Stimulated activated CD8-positive, alpha-beta memory T cell treated with anti-CD3 and anti-CD28 coated beads, Interleukin-4, amount 100 ng/mL, for 1 hour (primary cell): Measurements from ENCODE around the gene HEATR5A.
"Not testable (repeated sequence)": the region's sequence is repeated elsewhere in the genome, so short reads cannot be mapped to it uniquely, and the experiment has no call there.

Experiments used
- DNase-seq, 2 donors: peaks; one replicate each; pipeline ENCODE4 v3.0.0-alpha.2; 2020; ENCODE audit warnings: low read depth in 2 of 2, low spot score in 1 of 2

The HEATR5A gene

GRCh38 chr14:31420319-31421111 is at the start of gene HEATR5A:
HEATR5A (minus strand) TSS chr14:31420550; CDS start chr14:31402975, 17,575 bp downstream.
- peak; percentile 84 to 86 for DNase-seq

- no peak for DNase-seq
Observed at GRCh38 chr14:31466554-31466953, 46.2 kb upstream of the HEATR5A start.

GRCh38 chr14:31465111-31465510 is 44.8 kb upstream of the HEATR5A start:
- DNase-seq: no peak

GRCh38 chr14:31462450-31462849 is 42.1 kb upstream of the HEATR5A start:
- DNase-seq: not testable (repeated sequence)

GRCh38 chr14:31461545-31461944 is 41.2 kb upstream of the HEATR5A start:
- DNase-seq: no peak

- DNase-seq: no peak
Observed at GRCh38 chr14:31457665-31458659, 37.6 kb upstream of the HEATR5A start.

- DNase-seq: peak; percentile 85 to 87
Observed at GRCh38 chr14:31456841-31457664, 36.7 kb upstream of the HEATR5A start, which contains the start of gene DTD2. DTD2 (minus strand) TSS chr14:31457506; CDS start chr14:31457393, 113 bp downstream.

GRCh38 chr14:31449971-31450610 is 29.7 kb upstream of the HEATR5A start:
- DNase-seq: no peak

GRCh38 chr14:31449136-31449535 is 28.8 kb upstream of the HEATR5A start:
- DNase-seq: no peak

- no peak for DNase-seq
Observed at GRCh38 chr14:31445703-31446102, 25.4 kb upstream of the HEATR5A start.

GRCh38 chr14:31442284-31442683 is 21.9 kb upstream of the HEATR5A start:
- DNase-seq: no peak

- no peak for DNase-seq
Observed at GRCh38 chr14:31441273-31442111, 21.1 kb upstream of the HEATR5A start.

GRCh38 chr14:31440280-31440679 is 19.9 kb upstream of the HEATR5A start:
- DNase-seq: no peak

- no peak for DNase-seq
Observed at GRCh38 chr14:31439561-31439960, 19.2 kb upstream of the HEATR5A start.

GRCh38 chr14:31437045-31437691 is 16.8 kb upstream of the HEATR5A start:
- DNase-seq: not testable (repeated sequence)

- DNase-seq: no peak
Observed at GRCh38 chr14:31435276-31435675, 14.9 kb upstream of the HEATR5A start.

- no peak for DNase-seq
Observed at GRCh38 chr14:31430634-31431264, 10.4 kb upstream of the HEATR5A start.

- no peak for DNase-seq
Observed at GRCh38 chr14:31429791-31430190, 9.4 kb upstream of the HEATR5A start.
